DOHH2 (cell line): Measurements from ENCODE around the gene FAM124B.

ENCODE experiments used
- H3F3A ChIP-seq: fragments of 200-600 bp; sonication (generic), shearing (Covaris generic); 2 replicates; pipeline ENCODE4 v1.6.0; 2016; ENCODE audit warnings: antibody characterized with exemption, mild to moderate bottlenecking; ENCODE audit not compliant: control insufficient read depth, insufficient read depth
- H3K27ac ChIP-seq: fragments of 200-600 bp; sonication (generic); 2 replicates; pipeline ENCODE4 v1.5.1; 2014; ENCODE audit warnings: low read depth, mild to moderate bottlenecking, low read length, moderate library complexity
- H3K27me3 ChIP-seq: fragments of 200-600 bp; sonication (generic); 2 replicates; pipeline ENCODE4 v1.6.1; 2014; ENCODE audit warnings: mild to moderate bottlenecking, low read length, mixed read lengths; ENCODE audit not compliant: control insufficient read depth
- H3K36me3 ChIP-seq: fragments of 200-600 bp; sonication (generic); 2 replicates; pipeline ENCODE4 v1.6.1; 2014; ENCODE audit warnings: mild to moderate bottlenecking, low read length, moderate library complexity, mixed read lengths; ENCODE audit not compliant: control insufficient read depth
- H3K4me1 ChIP-seq: fragments of 200-600 bp; sonication (generic); 2 replicates; pipeline ENCODE4 v1.6.1; 2014; ENCODE audit warnings: mild to moderate bottlenecking, low read length, mixed read lengths; ENCODE audit not compliant: control insufficient read depth
- H3K4me2 ChIP-seq: fragments of 200-600 bp; sonication (generic); 2 replicates; pipeline ENCODE4 v1.6.0; 2014; ENCODE audit warnings: mild to moderate bottlenecking, low read length, moderate library complexity
- H3K4me3 ChIP-seq: fragments of 200-600 bp; sonication (generic); 2 replicates; pipeline ENCODE4 v1.5.1; 2014; ENCODE audit warnings: mild to moderate bottlenecking, low read length, mixed read lengths
- H3K79me2 ChIP-seq: fragments of 200-600 bp; sonication (generic); 2 replicates; pipeline ENCODE4 v1.6.1; 2014; ENCODE audit warnings: mild to moderate bottlenecking, low read length, mixed read lengths; ENCODE audit not compliant: control insufficient read depth
- H3K9me2 ChIP-seq: fragments of 200-600 bp; sonication (generic); replicated peaks from 2 replicates; pipeline ENCODE4 v1.6.1; 2014; ENCODE audit warnings: mild to moderate bottlenecking, low read length, mixed read lengths; ENCODE audit not compliant: control insufficient read depth
- H3K9me3 ChIP-seq: fragments of 200-600 bp; sonication (generic); 2 replicates; pipeline ENCODE4 v1.6.1; 2014; ENCODE audit warnings: antibody characterized with exemption, low read length, mixed read lengths; ENCODE audit not compliant: control insufficient read depth, insufficient read depth
- H4K20me1 ChIP-seq: fragments of 200-600 bp; sonication (generic); 2 replicates; pipeline ENCODE4 v1.6.0; 2014; ENCODE audit warnings: low read depth, mild to moderate bottlenecking, antibody characterized with exemption, low read length, moderate library complexity; ENCODE audit not compliant: control insufficient read depth, insufficient read depth
- EZH2phosphoT487 ChIP-seq: fragments of 200-600 bp; sonication (generic); IDR thresholded peaks from 2 replicates; pipeline ENCODE4 v1.6.1; 2017; ENCODE audit warnings: borderline replicate concordance, mild to moderate bottlenecking, antibody characterized with exemption, low read length, moderate library complexity, mixed read lengths
- TF ChIP-seq, protein P1 (sequence below): fragments of 200-600 bp; sonication (generic); IDR thresholded peaks from one replicate; pipeline ENCODE4 v1.5.1; 2014; ENCODE audit warnings: antibody characterized with exemption, mild to moderate bottlenecking, low read depth, low read length; ENCODE audit not compliant: poor library complexity, severe bottlenecking

FAM124B gene

GRCh38 chr2:224365331-224365730, 36.6 kb downstream of the FAM124B start:
- Histone ChIP-seq H3K4me1 (no peaks in the 10 kb centered on the region), H3K36me3 (no peaks in the 10 kb centered on the region), H3K9me2 (no peaks in the 10 kb centered on the region), H3K9me3 (peaks cover 2% of the 10 kb centered on the region; the same call in 1 of the 2 replicates), H3F3A (no peaks in the 10 kb centered on the region), H3K4me3 (no peak overlapping the region), H3K4me2 (no peak overlapping the region), H3K27ac (no peak overlapping the region), H3K79me2 (no peaks in the 10 kb centered on the region), H3K27me3 (no peaks in the 10 kb centered on the region), H4K20me1 (no peaks in the 10 kb centered on the region)
- TF ChIP-seq, protein P1, sequence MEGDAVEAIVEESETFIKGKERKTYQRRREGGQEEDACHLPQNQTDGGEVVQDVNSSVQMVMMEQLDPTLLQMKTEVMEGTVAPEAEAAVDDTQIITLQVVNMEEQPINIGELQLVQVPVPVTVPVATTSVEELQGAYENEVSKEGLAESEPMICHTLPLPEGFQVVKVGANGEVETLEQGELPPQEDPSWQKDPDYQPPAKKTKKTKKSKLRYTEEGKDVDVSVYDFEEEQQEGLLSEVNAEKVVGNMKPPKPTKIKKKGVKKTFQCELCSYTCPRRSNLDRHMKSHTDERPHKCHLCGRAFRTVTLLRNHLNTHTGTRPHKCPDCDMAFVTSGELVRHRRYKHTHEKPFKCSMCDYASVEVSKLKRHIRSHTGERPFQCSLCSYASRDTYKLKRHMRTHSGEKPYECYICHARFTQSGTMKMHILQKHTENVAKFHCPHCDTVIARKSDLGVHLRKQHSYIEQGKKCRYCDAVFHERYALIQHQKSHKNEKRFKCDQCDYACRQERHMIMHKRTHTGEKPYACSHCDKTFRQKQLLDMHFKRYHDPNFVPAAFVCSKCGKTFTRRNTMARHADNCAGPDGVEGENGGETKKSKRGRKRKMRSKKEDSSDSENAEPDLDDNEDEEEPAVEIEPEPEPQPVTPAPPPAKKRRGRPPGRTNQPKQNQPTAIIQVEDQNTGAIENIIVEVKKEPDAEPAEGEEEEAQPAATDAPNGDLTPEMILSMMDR = no peak
- no peak for TF ChIP-seq EZH2phosphoT487

GRCh38 chr2:224363281-224363680, 38.6 kb downstream of the FAM124B start:
- Histone ChIP-seq H3K79me2 (no peaks in the 10 kb centered on the region), H3K9me2 (no peaks in the 10 kb centered on the region), H4K20me1 (no peaks in the 10 kb centered on the region), H3K36me3 (no peaks in the 10 kb centered on the region), H3K4me1 (no peaks in the 10 kb centered on the region), H3K27ac (no peak overlapping the region), H3K27me3 (no peaks in the 10 kb centered on the region), H3K4me3 (no peak overlapping the region), H3F3A (no peaks in the 10 kb centered on the region), H3K9me3 (no peaks in the 10 kb centered on the region), H3K4me2 (no peak overlapping the region)
- TF ChIP-seq, protein P1 = no peak
- TF ChIP-seq EZH2phosphoT487 = no peak

DNA sequence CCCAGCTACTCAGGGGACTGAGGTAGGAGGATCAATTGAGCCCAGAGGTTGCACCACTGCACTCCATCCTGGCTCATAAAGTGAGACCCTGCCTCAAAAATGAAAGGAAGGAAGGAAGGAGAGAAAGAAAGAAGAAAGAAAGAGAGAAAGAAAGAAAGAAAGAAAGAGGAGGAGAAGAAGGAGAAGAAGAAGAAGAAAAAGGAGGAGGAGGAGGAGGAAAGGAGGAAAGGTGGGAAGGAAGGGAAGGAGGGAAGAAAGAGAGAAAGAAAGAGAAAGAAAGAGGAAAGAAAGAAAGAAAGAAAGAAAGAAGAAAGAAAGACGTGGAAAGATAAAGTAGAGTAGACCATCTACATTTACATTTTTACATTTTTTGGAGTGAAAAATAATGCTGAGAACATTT, 39.8 kb downstream of the FAM124B start:
- Histone ChIP-seq H3F3A (no peaks in the 10 kb centered on the region), H3K27ac (no peak overlapping the region), H4K20me1 (no peaks in the 10 kb centered on the region), H3K36me3 (no peaks in the 10 kb centered on the region), H3K9me2 (no peaks in the 10 kb centered on the region), H3K4me2 (no peak overlapping the region), H3K4me1 (no peaks in the 10 kb centered on the region), H3K79me2 (no peaks in the 10 kb centered on the region), H3K9me3 (no peaks in the 10 kb centered on the region), H3K4me3 (no peak overlapping the region), H3K27me3 (no peaks in the 10 kb centered on the region)
- TF ChIP-seq, protein P1 = no peak
- no peak for TF ChIP-seq EZH2phosphoT487
